Measurements from ENCODE around the gene CRYBG2. TPM values are rescaled to one million over a fixed set of nuclear protein-coding genes. Genes with fewer than 3 reads are reported as not detected.

Gene CRYBG2
- total RNA-seq, 1 donor from 2014 or later = 6.9 TPM

DNA sequence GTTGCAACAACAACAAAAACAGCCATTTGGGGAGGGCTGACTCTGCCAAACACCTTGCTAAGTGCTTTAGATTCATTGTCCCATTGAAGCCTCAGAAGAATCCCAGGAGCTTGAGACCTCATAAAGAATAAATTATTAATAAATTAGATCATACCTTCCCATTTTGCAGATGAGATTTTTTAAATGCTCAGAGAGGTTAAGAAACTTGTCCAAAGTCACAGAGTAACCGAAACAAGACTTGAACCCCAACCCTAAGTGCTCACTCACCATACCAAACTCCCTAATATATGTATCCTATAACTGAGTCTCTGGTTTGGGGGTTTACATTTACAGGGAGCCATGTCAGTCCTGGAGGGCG, 3.6 kb downstream of the CRYBG2 start:
- no peak for TF ChIP-seq CTCF (IDR thresholded peaks at IDR 0.05)
- ATAC-seq = no peak
- no peaks in the 10 kb centered on the region for H3K36me3 ChIP-seq
- no peaks in the 10 kb centered on the region for H3K9me3 ChIP-seq
- H3K27me3 ChIP-seq = peaks cover 7% of the 10 kb centered on the region
- H3K4me3 ChIP-seq = no peak overlapping the region
- H3K27ac ChIP-seq = no peak overlapping the region
- no peaks in the 10 kb centered on the region for H3K4me1 ChIP-seq
- intact Hi-C loops (cut with DNase I) = no loop called here
- no peak for DNase-seq

DNA sequence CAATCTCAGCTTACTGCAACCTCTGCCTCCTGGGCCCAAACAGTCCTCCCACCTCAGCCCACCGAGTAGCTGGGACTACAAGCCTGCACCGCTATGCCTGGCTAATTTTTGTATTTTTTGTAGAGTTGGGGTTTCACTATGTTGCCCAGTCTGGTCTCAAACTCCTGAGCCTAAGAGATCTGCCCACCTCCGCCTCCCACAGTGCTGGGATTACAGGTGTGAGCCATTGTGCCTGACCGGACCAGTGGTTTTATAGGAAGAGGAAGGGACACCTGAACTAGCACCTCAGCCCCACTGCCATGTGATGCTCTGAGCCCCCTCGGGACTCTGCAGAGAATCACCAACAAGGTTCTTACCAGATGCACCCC, 4.1 kb downstream of the CRYBG2 start:
- ATAC-seq (no peak), DNase-seq (no peak)
- Histone ChIP-seq H3K9me3 (no peaks in the 10 kb centered on the region), H3K4me1 (no peaks in the 10 kb centered on the region), H3K36me3 (no peaks in the 10 kb centered on the region), H3K27ac (no peak overlapping the region), H3K27me3 (peaks cover 7% of the 10 kb centered on the region), H3K4me3 (no peak overlapping the region)
- intact Hi-C loops (cut with DNase I) = no loop called here
- TF ChIP-seq CTCF (IDR thresholded peaks at IDR 0.05) = no peak

- intact Hi-C loops (cut with DNase I) = no loop called here
- H3K4me3 ChIP-seq = no peak overlapping the region
- H3K9me3 ChIP-seq = no peaks in the 10 kb centered on the region
- no peak overlapping the region for H3K27ac ChIP-seq
- no peak for TF ChIP-seq CTCF (IDR thresholded peaks at IDR 0.05)
- ATAC-seq (no peak), DNase-seq (no peak)
- no peaks in the 10 kb centered on the region for H3K36me3 ChIP-seq
- H3K4me1 ChIP-seq = no peaks in the 10 kb centered on the region
- peaks cover 7% of the 10 kb centered on the region for H3K27me3 ChIP-seq
Measured at GRCh38 chr1:26349188-26349876, 4.6 kb downstream of the CRYBG2 start.

DNA sequence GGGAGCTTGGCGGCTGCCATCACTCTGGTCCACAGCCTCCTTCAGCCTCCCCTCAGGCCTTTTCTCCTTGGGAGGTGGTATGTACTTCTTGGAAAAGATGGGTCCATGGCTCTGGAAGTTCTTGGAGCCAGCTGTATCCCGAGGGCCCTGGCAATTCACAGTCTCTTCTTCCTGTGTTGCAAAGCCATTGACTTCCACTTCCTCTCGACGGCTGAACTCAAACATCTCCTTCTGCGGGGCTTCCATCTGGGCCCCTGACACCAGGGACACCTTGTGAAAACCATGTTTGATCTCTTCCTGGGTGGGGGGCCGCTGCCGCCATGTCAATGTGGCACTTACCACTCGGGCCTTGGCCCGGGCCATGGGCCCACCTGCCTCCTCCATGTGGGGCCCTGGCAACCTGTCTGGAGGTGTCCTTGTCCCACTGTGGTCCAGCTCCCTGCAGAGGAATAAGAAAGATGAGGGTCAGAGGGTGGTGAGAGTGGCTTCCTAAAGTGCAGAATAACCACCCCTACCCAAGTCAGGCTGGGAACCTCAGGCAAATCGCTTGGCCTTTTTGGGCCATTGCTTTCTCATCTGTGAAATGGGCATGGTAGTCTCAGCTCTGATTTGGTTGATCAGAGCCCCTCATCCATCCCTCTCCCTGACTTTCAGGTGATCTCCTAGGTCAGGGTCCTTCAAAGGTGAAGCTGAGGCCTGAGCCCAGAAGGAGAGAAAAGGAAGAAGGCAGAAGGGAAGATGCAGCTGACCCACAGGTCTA, 7.5 kb downstream of the CRYBG2 start:
- no peaks in the 10 kb centered on the region for H3K4me1 ChIP-seq
- H3K36me3 ChIP-seq = no peaks in the 10 kb centered on the region
- no peak overlapping the region for H3K27ac ChIP-seq
- H3K9me3 ChIP-seq = no peaks in the 10 kb centered on the region
- intact Hi-C loops (cut with DNase I) = no loop called here
- no peak overlapping the region for H3K4me3 ChIP-seq
- DNase-seq (no peak), ATAC-seq (no peak)
- no peak for TF ChIP-seq CTCF (IDR thresholded peaks at IDR 0.05)
- H3K27me3 ChIP-seq = no peaks in the 10 kb centered on the region

GRCh38 chr1:26345718-26346117, 8.2 kb downstream of the CRYBG2 start:
- intact Hi-C loops (cut with DNase I) = no loop called here
- ATAC-seq = no peak

More at GRCh38 chr1:26345718-26346117, 8.2 kb downstream of the CRYBG2 start:
- no peak for DNase-seq
- Histone ChIP-seq H3K4me1 (no peaks in the 10 kb centered on the region), H3K9me3 (no peaks in the 10 kb centered on the region), H3K4me3 (no peak overlapping the region), H3K27me3 (no peaks in the 10 kb centered on the region), H3K36me3 (no peaks in the 10 kb centered on the region), H3K27ac (no peak overlapping the region)
- no peak for TF ChIP-seq CTCF (IDR thresholded peaks at IDR 0.05)
